OCI-LY3 (cell line): ENCODE measurements around the gene ACOXL.

Source experiments
- EZH2phosphoT487 ChIP-seq: fragments of 200-600 bp; shearing (Covaris generic); IDR thresholded peaks from 2 replicates; pipeline ENCODE4 v1.6.1; 2018; ENCODE audit warnings: antibody characterized with exemption, mixed run types, low read depth
- TF ChIP-seq, protein P1 (sequence below): fragments of 200-600, 300-600 bp; sonication (generic); IDR thresholded peaks from 2 replicates; pipeline ENCODE4 v1.5.1; 2014; ENCODE audit warnings: antibody characterized with exemption, low read length, low read depth

DNA sequence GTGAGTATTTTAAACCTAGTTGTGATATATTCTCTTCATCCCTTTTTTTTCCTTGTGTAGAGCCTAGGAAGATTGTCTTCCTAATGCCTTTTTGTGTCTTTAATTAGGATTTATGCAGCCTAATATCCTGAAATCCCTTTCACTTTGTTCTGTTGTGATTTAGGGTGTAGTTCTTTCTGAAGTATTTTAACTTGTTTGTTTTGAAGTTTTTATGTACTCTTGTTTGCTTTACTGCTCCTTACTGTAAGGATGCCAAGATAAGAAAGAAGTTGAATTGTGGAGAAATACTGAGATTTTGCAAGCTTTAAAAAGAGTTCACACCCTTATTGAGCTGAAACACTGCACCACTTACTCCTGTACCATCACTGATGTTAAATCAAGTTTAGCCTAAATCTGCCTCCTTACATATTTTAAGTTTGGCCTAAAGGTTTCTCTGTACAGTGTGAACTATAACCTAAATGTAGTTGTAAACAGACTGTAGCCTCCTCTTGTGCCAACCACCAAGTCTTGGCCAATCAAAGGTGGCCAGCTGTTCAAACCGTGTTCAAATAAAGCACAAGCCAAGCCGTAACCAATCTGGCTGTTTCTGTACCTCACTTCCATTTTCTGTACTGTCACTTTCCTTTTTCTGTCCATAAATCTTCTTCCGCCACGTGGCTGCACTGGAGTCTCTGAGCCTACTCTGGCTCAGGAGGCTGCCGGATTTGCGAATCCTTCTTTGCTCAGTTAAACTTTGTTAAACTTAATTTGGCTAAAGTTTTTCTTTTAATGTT, 17.7 kb upstream of the ACOXL start:
- TF ChIP-seq, protein P1, sequence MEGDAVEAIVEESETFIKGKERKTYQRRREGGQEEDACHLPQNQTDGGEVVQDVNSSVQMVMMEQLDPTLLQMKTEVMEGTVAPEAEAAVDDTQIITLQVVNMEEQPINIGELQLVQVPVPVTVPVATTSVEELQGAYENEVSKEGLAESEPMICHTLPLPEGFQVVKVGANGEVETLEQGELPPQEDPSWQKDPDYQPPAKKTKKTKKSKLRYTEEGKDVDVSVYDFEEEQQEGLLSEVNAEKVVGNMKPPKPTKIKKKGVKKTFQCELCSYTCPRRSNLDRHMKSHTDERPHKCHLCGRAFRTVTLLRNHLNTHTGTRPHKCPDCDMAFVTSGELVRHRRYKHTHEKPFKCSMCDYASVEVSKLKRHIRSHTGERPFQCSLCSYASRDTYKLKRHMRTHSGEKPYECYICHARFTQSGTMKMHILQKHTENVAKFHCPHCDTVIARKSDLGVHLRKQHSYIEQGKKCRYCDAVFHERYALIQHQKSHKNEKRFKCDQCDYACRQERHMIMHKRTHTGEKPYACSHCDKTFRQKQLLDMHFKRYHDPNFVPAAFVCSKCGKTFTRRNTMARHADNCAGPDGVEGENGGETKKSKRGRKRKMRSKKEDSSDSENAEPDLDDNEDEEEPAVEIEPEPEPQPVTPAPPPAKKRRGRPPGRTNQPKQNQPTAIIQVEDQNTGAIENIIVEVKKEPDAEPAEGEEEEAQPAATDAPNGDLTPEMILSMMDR: no peak
- TF ChIP-seq EZH2phosphoT487: no peak
